ENCODE data around the gene C1D. TPM values are rescaled to one million over a fixed set of nuclear protein-coding genes. Genes with fewer than 3 reads are reported as not detected.

The C1D gene
- total RNA-seq, 1 donor from 2014 or later = 19.5 TPM

DNA sequence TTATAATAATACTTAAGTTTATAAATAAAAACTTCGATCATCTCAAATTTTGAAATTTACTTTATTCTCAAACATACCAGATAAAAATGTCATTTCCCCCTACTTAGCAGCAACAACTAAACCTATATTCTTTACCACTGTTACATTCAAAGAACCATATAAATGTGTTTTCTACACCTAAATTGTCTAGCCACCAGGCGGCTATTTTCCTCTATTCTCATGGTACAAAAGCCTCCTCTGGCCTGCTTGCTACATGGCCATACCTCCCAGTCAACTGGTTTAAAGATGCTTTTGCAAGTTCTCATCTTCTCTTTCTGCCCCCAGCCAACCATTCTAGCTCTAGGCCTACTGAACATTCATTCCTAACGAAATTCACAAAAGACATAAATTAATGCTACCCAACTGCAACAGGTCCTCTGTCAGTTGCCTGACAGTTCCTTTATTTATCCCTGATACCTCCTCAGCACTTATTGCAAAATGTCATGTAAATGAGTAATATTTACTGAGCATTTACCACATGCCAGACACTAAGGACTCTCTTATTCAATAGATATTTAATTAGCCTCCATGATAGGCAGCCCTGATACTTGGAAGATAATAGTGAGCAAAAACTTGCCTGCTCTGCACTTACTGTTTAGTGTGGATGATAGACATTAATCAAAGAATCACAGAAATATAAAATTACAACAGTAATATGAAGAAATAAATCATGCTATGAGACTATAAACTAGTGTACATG, 5.0 kb downstream of the C1D start:
- no peaks in the 10 kb centered on the region for H3K9me3 ChIP-seq
- no peaks in the 10 kb centered on the region for H3K27me3 ChIP-seq
- ATAC-seq (no peak), DNase-seq (no peak)
- no peak overlapping the region for H3K4me3 ChIP-seq
- no peak overlapping the region for H3K27ac ChIP-seq
- H3K4me1 ChIP-seq = peaks cover 25% of the 10 kb centered on the region
- no peaks in the 10 kb centered on the region for H3K36me3 ChIP-seq
- intact Hi-C loops (cut with DNase I) = no loop called here
- TF ChIP-seq, protein P1, sequence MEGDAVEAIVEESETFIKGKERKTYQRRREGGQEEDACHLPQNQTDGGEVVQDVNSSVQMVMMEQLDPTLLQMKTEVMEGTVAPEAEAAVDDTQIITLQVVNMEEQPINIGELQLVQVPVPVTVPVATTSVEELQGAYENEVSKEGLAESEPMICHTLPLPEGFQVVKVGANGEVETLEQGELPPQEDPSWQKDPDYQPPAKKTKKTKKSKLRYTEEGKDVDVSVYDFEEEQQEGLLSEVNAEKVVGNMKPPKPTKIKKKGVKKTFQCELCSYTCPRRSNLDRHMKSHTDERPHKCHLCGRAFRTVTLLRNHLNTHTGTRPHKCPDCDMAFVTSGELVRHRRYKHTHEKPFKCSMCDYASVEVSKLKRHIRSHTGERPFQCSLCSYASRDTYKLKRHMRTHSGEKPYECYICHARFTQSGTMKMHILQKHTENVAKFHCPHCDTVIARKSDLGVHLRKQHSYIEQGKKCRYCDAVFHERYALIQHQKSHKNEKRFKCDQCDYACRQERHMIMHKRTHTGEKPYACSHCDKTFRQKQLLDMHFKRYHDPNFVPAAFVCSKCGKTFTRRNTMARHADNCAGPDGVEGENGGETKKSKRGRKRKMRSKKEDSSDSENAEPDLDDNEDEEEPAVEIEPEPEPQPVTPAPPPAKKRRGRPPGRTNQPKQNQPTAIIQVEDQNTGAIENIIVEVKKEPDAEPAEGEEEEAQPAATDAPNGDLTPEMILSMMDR (IDR thresholded peaks at IDR 0.05) = no peak

DNA sequence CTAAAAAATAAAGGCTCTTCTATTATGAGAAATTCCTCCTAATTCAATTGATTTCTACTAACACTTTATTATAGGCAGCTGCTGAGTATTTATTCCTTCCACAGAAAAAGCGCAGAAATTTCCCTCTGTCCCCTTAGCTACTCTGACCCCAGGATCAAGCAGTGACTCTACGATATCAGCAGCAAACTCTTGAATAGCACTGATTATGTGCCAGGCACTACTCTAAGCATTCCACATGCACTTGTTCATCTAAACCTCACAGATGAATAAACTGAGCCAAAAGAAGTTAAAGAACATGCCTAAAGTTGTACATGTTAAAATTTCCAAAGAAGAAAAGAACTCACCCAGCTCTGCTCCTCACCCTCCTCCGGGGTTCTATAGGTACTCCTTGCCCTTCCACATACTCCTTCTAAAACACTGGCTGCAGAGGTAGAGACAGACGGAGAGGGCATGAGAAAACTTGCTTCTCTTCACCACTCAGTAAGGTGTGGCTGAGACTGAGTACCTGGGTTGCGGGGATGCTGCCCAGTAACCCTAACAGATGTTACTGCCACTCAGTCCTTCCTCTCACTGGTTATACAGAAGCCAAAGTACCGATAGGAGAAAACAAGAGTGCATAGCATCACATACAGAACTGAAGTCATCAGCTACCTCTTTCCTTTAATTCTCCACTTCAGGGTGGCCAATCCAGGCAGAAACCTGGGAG, 9.9 kb downstream of the C1D start:
- no peak overlapping the region for H3K4me3 ChIP-seq
- no peak overlapping the region for H3K27ac ChIP-seq
- TF ChIP-seq, protein P1 (IDR thresholded peaks at IDR 0.05) = no peak
- DNase-seq (no peak), ATAC-seq (peak; percentile 16)
- intact Hi-C loops (cut with DNase I) = no loop called here
- H3K9me3 ChIP-seq = no peaks in the 10 kb centered on the region
- H3K4me1 ChIP-seq = no peaks in the 10 kb centered on the region
- no peaks in the 10 kb centered on the region for H3K27me3 ChIP-seq
- H3K36me3 ChIP-seq = no peaks in the 10 kb centered on the region

DNA sequence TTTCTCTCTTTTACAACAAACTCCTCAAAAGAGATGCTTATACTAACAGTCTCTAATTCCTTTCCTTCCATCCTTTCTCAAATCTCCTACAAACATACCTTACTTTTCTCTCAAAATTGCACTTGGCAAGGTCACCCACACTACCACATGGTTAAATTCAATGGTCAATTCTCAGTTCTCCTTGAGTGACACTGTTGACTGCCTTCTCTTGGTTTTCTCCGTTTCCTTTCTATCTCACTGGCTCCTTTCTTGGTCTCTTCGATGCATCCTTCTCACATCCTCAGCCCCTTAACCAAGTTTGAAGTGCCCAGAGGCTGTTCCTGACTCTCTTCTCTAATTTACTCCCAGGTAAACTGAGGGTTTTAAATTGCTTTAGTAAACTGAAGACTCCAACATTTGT, 12.5 kb downstream of the C1D start:
- Histone ChIP-seq H3K27ac (no peak overlapping the region), H3K4me1 (no peaks in the 10 kb centered on the region), H3K9me3 (no peaks in the 10 kb centered on the region), H3K27me3 (no peaks in the 10 kb centered on the region), H3K4me3 (no peak overlapping the region), H3K36me3 (peaks cover 12% of the 10 kb centered on the region)
- TF ChIP-seq, protein P1 (IDR thresholded peaks at IDR 0.05) = no peak
- ATAC-seq (no peak), DNase-seq (no peak)
- intact Hi-C loops (cut with DNase I) = no loop called here

DNA sequence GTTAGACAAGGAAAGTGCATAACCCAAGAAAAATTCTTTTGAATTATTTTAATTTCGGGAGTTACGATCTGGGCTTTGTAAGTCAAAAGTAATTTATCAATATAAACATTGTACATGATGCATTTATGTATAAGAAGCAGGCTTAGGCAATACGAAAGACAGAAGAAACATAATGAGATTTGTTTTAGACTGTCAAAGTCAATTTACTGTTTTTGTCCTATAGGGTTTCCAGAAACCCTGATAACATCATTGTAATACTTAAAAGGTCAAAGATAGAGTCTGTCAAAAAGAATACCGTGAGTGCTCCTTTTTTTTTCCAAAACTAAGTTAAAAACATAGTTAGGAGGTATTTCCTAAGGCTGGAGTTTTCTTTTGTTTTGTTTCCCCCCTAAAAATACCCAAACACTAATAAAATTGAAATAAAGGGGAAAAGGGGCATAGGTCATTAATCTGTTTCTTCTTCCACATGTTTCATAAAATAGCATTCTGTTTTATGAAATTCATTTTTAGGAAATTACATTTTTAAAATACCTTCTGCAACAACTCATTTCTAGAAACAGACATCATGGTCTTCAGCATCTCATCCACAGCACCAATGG, 16.1 kb downstream of the C1D start:
- no peak overlapping the region for H3K27ac ChIP-seq
- H3K4me1 ChIP-seq = no peaks in the 10 kb centered on the region
- TF ChIP-seq, protein P1 (IDR thresholded peaks at IDR 0.05) = no peak
- DNase-seq = no peak
- H3K27me3 ChIP-seq = no peaks in the 10 kb centered on the region
- peaks cover 35% of the 10 kb centered on the region for H3K36me3 ChIP-seq
- no peak for ATAC-seq
- H3K4me3 ChIP-seq = no peak overlapping the region
- intact Hi-C loops (cut with DNase I) = no loop called here
- H3K9me3 ChIP-seq = no peaks in the 10 kb centered on the region

DNA sequence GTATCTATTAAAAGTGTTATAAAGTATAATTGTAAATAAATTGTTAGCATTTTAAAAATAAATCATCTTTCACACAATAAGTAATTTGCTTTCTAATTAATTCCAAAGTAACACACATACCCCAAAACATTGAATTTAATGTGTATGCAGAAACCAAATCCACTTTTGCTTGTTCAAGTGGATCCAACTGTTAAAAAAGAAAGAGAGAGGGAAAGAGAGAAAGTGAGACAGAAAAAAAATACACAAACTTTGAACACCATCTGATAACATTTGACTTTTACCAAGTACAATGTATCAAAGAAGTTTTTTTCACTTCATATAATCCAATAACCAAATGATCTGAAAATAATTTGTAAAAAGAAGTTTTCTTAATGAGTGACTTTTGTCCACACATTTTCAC, 16.6 kb downstream of the C1D start:
- DNase-seq (no peak), ATAC-seq (no peak)
- Histone ChIP-seq H3K27ac (no peak overlapping the region), H3K4me1 (no peaks in the 10 kb centered on the region), H3K36me3 (peaks cover 39% of the 10 kb centered on the region), H3K27me3 (no peaks in the 10 kb centered on the region), H3K9me3 (no peaks in the 10 kb centered on the region), H3K4me3 (no peak overlapping the region)
- TF ChIP-seq, protein P1 (IDR thresholded peaks at IDR 0.05) = no peak
- intact Hi-C loops (cut with DNase I) = no loop called here

Measured in upper lobe of right lung (tissue), 1 donor.